D721Med (cell line): Measurements from ENCODE around the gene PADI1.

ENCODE experiments used
- DNase-seq: peaks from one replicate; pipeline ENCODE4 v3.0.0; 2011; ENCODE audit warnings: low spot score; ENCODE audit not compliant: insufficient read length
- FAIRE-seq: peaks from 2 replicates; lab custom pipeline; 2011; peaks lifted over from hg19 to GRCh38; lab: Jason Lieb, UNC
- TF ChIP-seq, protein P1 (sequence below): IDR thresholded peaks from 2 replicates; pipeline ENCODE4 v1.5.1; 2012; ENCODE audit warnings: mild to moderate bottlenecking, control low read depth; ENCODE audit not compliant: insufficient read depth; ENCODE audit errors: missing control alignments

PADI1 gene

DNA sequence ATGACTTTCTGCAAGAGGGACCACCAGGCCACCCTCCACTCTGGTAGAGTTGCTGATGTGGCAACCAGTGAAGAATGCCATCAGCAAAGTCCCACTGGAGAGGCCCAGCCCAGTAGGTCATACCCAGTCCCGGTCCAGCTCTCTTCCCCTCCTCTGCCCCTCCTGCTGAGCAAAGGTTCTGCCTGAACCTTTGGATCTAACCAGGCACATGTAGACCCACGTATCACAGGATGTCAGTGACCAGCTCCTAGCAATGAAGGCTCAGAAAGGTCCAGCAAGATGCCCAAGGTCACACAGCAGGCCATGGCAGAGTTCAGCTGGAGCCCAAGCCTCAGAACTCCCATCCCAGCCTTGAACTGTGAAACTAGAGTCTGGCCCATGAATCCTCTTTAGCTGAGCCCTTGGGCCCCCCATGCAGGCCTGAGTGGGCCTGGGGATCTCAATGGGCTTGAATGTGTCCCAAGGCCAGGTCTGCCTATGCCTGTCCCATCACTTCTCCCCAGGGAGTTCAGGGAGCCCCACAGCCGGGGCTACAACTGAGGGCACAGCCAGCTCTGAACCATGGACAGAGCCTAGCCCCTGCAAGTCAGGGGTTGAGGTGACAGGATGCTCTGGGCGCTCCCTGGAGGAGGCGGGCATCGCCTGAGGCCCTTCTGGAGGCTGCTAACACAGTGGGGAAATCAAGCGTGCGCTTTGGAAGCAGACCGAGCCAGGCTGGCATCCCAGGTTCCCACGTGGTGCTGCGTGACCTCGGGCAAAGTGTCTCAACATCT lies 21.4 kb upstream of the PADI1 start:
- DNase-seq (no peak), FAIRE-seq (no peak)
- TF ChIP-seq, protein P1, sequence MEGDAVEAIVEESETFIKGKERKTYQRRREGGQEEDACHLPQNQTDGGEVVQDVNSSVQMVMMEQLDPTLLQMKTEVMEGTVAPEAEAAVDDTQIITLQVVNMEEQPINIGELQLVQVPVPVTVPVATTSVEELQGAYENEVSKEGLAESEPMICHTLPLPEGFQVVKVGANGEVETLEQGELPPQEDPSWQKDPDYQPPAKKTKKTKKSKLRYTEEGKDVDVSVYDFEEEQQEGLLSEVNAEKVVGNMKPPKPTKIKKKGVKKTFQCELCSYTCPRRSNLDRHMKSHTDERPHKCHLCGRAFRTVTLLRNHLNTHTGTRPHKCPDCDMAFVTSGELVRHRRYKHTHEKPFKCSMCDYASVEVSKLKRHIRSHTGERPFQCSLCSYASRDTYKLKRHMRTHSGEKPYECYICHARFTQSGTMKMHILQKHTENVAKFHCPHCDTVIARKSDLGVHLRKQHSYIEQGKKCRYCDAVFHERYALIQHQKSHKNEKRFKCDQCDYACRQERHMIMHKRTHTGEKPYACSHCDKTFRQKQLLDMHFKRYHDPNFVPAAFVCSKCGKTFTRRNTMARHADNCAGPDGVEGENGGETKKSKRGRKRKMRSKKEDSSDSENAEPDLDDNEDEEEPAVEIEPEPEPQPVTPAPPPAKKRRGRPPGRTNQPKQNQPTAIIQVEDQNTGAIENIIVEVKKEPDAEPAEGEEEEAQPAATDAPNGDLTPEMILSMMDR: no peak

DNA sequence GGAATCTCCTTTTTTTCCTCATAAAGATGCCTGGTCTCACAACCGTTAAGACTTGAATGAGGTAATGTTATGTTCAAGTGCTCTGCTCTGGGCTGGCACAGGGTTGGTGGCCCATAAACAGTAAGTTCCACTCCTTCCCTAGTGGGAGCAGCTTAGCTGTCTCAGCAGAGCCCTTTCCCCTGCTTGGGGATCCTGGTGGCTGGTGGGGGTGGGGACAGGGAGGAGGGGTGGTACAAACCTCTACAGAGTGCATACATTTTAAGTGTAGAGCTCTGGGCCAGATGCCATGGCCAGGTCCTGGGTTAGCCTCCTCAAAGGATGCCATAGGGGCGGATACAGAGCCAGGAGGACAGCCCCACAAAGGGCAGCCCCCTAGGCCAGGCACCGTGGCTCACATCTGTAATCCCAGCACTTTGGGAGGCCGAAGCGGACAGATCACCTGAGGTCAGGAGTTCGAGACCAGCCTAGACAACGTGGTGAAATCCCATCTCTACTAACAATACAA lies 20.7 kb upstream of the PADI1 start:
- DNase-seq: no peak
- no peak for FAIRE-seq
- TF ChIP-seq, protein P1: no peak

DNA sequence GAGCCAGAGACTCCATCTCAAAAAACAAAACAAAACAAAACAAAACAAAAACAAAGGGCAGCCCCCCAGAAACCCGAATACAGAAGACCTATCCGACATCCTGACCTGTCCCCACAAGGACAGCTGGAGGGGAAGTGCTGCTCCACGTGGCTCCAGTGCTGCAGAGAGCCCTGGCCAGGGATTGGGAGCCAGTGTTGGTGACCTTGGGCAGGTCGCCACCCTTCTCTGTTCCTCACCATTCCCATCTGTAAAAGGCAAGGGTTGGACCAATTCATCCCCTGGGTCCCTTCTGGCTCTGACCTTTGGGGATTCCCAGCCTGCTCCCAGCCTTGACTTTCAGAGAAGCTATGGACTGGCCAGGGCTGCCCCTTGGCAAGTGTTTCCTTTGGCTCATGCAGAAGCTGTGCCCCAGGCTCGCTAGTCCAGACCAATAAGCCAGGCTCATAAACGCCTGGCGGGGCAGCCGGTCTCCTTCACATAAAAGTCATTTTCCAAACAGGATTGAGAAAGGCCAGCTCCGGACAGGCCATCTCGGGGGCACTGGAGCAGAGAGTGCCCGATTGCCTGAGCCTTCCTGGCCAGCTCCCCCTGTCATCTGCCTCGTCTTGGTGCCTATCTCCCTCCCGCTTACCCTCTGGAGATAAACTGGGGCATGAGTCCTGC lies 20.0 kb upstream of the PADI1 start:
- no peak for DNase-seq
- TF ChIP-seq, protein P1: no peak
- no peak for FAIRE-seq

DNA sequence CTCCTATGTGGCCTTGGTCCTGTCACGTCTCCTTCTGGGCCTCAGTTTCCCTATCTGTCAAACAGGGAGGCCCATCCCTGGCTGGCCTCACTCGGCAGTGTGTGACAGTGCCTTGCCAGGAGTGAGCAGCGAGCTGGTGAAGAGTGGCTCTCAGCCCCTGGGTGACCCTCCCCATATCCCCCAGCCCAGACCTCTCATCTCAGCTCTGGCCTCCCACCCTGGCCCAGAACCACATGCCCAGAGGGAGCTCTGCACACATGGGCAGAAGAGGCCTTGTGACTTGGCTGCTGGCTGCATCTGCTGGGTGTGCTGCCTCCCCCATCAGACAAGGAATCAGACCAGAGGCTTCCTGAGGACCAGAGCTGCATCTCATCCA lies 19.5 kb upstream of the PADI1 start:
- TF ChIP-seq, protein P1: no peak
- no peak for FAIRE-seq
- no peak for DNase-seq

DNA sequence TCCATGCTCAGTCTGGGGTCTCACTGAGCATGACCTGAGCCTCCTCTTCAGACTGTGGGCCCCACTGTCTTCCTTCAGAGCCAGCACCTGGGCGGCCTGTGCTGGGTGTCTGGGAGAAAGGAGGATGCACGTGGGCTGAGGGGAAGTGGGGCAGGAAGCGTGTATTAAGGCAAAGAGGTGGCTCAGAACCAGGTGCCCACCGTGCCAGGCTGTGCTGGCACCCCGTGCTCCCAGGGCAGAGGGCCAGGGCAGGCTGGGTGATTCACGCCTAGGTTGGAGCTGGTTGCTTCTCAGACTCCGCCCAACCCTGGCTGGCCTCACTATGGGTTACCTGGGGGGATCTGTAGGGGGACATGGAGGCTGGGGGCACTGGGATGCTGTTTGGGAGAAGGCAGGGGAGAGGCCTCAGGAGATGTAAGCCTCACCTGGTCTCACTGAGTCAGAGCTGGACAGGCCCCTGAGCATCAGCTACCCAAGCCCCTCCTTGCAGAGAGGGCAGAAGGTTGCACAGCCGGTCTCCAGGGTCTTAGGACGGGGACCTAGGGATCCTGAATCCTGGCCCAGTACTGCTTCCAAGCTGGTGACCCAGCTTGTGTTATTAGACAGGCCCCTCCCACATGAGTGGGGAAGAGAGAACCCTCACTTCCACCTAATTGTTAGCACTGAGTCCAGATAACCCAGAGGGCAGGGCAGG lies 18.6 kb upstream of the PADI1 start:
- FAIRE-seq: no peak
- TF ChIP-seq, protein P1: no peak

DNA sequence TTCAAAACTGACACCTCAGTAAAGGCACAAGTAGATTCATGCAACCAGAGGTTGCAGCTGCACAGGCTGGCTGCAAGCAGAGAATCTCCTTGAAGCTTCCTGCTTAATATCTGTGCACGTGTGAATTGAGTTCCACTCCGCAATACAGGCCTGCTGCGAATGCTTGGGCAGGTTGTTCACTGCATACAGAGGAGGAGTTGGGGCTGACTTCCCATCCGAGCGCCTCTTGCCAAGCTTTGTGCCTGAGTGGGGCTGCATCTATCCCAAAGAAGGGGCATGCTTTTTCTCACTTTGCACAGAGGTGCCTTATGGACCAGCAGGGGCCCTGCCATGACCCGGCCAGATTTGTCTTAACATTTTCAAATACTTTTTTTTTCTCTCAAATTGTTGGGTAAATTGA lies 17.9 kb upstream of the PADI1 start:
- FAIRE-seq (no peak), DNase-seq (no peak)
- TF ChIP-seq, protein P1: no peak

More for the DNA sequence above, 18.6 kb upstream of the PADI1 start:
- no peak for DNase-seq
